Dendritic cell treated with granulocyte-macrophage colony-stimulating factor and Interleukin-4, amounts not matched to agents 40 ng/mL and 50 ng/mL, for 4 days (primary cell): ENCODE measurements around the gene FNBP1L.

Source experiments
- H3K27ac Mint-ChIP-seq: one replicate; pipeline ENCODE4 v1.8.0; 2022; ENCODE audit warnings: mild to moderate bottlenecking, mixed read lengths
- H3K27me3 Mint-ChIP-seq: one replicate; pipeline ENCODE4 v1.8.0; 2022; ENCODE audit warnings: mild to moderate bottlenecking, mixed read lengths
- H3K36me3 Mint-ChIP-seq: one replicate; pipeline ENCODE4 v1.8.0; 2022; ENCODE audit warnings: low read depth, mixed read lengths
- H3K4me1 Mint-ChIP-seq: one replicate; pipeline ENCODE4 v1.8.0; 2022; ENCODE audit warnings: low read depth, mixed read lengths
- H3K4me3 Mint-ChIP-seq: one replicate; pipeline ENCODE4 v1.8.0; 2022; ENCODE audit warnings: mild to moderate bottlenecking, moderate library complexity, mixed read lengths
- H3K9me3 Mint-ChIP-seq: one replicate; pipeline ENCODE4 v1.8.0; 2022; ENCODE audit warnings: mixed read lengths
- intact Hi-C: fragments of 100-400 bp; cut with micrococcal nuclease; formaldehyde crosslinking; loops from one replicate; pipeline ENCODE4 v1.15.0; 2022

The FNBP1L gene

GRCh38 chr1:93483200-93483599 lies 35.3 kb downstream of the FNBP1L start:
- H3K4me3 Mint-ChIP-seq, result no peak overlapping the region
- H3K4me1 Mint-ChIP-seq, result peaks cover 3% of the 10 kb centered on the region
- peaks cover 22% of the 10 kb centered on the region for H3K9me3 Mint-ChIP-seq
- intact Hi-C loops, result no loop called here
- H3K36me3 Mint-ChIP-seq, result peaks cover 13% of the 10 kb centered on the region
- no peaks in the 10 kb centered on the region for H3K27me3 Mint-ChIP-seq
- no peak overlapping the region for H3K27ac Mint-ChIP-seq

DNA sequence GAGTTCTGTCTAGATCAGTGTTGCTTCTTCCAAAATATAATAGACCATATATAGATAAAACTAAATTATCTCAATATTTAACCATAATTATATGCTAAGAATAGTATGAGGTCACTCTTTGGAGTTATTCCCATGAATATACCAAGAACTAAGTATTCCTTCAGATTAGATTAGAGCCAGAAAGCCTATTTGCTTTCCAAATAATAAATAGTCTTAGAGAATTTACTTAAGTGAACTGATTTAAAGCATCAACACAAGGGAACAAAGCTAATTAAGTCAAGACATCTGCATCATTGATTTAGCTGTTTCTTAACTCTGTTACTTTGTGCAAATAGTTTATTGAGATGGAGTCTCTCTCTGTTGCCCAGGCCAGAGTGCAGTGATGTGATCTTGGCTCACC lies 35.7 kb downstream of the FNBP1L start:
- peaks cover 9% of the 10 kb centered on the region for H3K36me3 Mint-ChIP-seq
- H3K27me3 Mint-ChIP-seq, result no peaks in the 10 kb centered on the region
- H3K9me3 Mint-ChIP-seq, result peaks cover 18% of the 10 kb centered on the region
- intact Hi-C loops, result no loop called here
- H3K4me1 Mint-ChIP-seq, result no peaks in the 10 kb centered on the region
- H3K4me3 Mint-ChIP-seq, result no peak overlapping the region
- no peak overlapping the region for H3K27ac Mint-ChIP-seq

GRCh38 chr1:93488207-93488606 lies 40.3 kb downstream of the FNBP1L start:
- Mint-ChIP-seq H3K27ac (no peak overlapping the region), H3K4me1 (peaks cover 8% of the 10 kb centered on the region), H3K4me3 (no peak overlapping the region), H3K27me3 (no peaks in the 10 kb centered on the region), H3K36me3 (no peaks in the 10 kb centered on the region), H3K9me3 (no peaks in the 10 kb centered on the region)
- intact Hi-C loops, result no loop called here

DNA sequence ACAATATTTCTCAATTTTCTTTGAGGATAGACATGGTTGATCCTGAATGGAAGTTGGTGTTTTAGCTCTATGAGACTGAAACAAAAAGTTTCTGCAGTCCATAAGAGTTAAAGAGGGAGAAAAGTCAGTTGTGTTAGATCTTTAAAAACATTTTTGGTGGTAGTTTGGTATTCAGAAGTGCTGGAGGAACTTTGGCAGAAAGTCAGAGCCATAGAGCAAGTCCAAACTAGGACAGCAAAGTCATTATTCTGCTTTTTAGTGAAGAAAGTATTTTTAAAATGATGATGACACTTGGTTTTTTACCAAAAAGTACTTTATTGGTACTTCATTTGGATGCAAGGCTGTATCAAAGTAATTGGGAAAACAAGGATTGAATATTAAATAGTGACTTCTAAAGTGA lies 41.8 kb downstream of the FNBP1L start:
- no peak overlapping the region for H3K27ac Mint-ChIP-seq
- intact Hi-C loops, result loop anchor here (10.0 kb wide), 1 partner anchor 55 kb away; no protein-coding TSS in a partner anchor
- no peaks in the 10 kb centered on the region for H3K9me3 Mint-ChIP-seq
- no peaks in the 10 kb centered on the region for H3K36me3 Mint-ChIP-seq
- no peaks in the 10 kb centered on the region for H3K27me3 Mint-ChIP-seq
- H3K4me1 Mint-ChIP-seq, result peaks cover 8% of the 10 kb centered on the region
- no peak overlapping the region for H3K4me3 Mint-ChIP-seq

DNA sequence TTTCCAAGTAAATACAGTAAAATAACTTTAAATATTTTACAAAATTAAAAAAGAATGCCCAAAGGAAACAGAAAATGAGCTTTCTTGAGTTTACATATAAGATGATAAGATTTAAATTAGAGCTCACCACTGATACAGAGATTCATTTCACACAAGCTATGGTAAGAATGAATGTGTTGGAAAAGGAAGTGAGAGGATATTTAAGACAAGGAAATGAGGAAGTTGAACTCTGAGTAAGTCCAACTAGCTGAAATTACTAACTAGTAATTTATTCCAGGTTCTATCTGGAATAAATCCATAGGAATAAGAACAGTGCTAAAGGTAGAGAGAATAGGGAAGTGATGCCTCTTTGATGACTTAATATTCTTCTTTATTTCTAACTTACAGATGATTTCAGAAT lies 42.4 kb downstream of the FNBP1L start:
- no peaks in the 10 kb centered on the region for H3K36me3 Mint-ChIP-seq

DNA sequence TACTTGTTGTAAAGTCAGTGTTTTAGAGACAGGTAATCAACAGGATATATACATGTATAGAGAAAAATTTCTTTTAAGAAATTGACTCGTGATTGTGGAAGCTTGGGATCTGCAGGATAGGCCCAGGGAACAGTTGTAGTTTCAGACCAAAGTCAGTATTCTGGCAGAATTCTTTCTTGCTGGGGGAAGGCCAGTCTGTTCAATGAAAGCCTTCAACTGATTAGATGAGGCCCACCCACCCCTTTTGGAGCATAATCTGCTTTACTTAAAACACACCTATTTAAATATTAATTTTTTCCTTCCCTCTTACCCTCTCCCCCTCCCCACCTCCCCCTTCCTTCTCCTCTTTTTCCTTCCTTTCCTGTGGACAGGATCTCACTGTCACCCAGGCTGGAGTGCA lies 48.0 kb downstream of the FNBP1L start:
- Mint-ChIP-seq H3K27ac (no peak overlapping the region), H3K4me3 (no peak overlapping the region), H3K27me3 (no peaks in the 10 kb centered on the region), H3K4me1 (no peaks in the 10 kb centered on the region), H3K9me3 (no peaks in the 10 kb centered on the region), H3K36me3 (no peaks in the 10 kb centered on the region)
- intact Hi-C loops, result loop anchor here (10.0 kb wide), 1 partner anchor 49 kb away; no protein-coding TSS in a partner anchor

More for the DNA sequence above, 42.4 kb downstream of the FNBP1L start:
- Mint-ChIP-seq H3K4me1 (peaks cover 8% of the 10 kb centered on the region), H3K27me3 (no peaks in the 10 kb centered on the region), H3K27ac (no peak overlapping the region), H3K4me3 (no peak overlapping the region), H3K9me3 (no peaks in the 10 kb centered on the region)
- intact Hi-C loops, result loop anchor here (10.0 kb wide), 1 partner anchor 54 kb away; no protein-coding TSS in a partner anchor

GRCh38 chr1:93496520-93496919 lies 48.6 kb downstream of the FNBP1L start:
- Mint-ChIP-seq H3K27me3 (no peaks in the 10 kb centered on the region), H3K4me3 (no peak overlapping the region), H3K36me3 (no peaks in the 10 kb centered on the region), H3K4me1 (no peaks in the 10 kb centered on the region), H3K27ac (no peak overlapping the region), H3K9me3 (no peaks in the 10 kb centered on the region)
- intact Hi-C loops, result loop anchor here (10.0 kb wide), 1 partner anchor 48 kb away; no protein-coding TSS in a partner anchor

DNA sequence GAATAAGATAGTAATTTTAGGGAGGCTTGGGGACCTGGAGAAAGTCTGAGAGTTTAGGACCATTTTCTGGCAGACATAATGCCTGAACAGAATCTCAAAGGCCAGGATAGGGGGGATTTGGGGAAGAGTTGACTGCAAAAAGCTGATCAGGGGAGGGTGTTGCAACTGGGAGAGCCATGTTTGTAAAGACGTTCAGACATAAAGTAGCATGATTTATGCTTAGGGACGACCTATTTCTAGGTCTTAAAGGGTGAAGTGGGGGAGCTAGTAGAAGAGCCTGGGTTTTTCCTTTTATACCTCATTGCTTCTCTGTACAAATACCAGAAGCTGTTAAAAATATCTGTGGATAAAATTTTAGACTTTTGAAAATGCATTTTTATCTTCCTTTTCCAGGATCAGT lies 51.2 kb downstream of the FNBP1L start:
- no peaks in the 10 kb centered on the region for H3K36me3 Mint-ChIP-seq
- H3K4me3 Mint-ChIP-seq, result no peak overlapping the region
- no peaks in the 10 kb centered on the region for H3K9me3 Mint-ChIP-seq
- no peaks in the 10 kb centered on the region for H3K4me1 Mint-ChIP-seq
- intact Hi-C loops, result loop anchor here (10.0 kb wide), 1 partner anchor 46 kb away; no protein-coding TSS in a partner anchor
- no peaks in the 10 kb centered on the region for H3K27me3 Mint-ChIP-seq
- no peak overlapping the region for H3K27ac Mint-ChIP-seq

DNA sequence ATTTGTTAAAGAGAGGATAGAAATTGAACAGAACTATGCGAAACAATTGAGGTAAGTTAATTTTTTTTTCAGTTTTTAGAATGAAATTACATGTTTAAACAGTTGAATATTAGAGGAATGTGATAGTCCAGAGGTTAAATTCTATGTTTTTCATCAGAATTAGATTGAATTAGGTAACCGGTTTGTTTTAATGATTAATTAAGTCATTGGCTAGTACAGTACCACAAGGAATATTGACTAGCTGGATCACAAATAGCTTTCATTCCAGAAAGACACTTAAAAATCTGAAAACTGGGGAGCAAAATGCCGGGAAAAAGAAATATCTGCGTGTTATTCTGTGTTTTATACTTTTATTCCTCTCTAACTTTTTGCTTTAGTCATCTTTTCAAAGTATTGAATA lies 51.6 kb downstream of the FNBP1L start:
- Mint-ChIP-seq H3K27me3 (no peaks in the 10 kb centered on the region), H3K4me1 (no peaks in the 10 kb centered on the region), H3K36me3 (no peaks in the 10 kb centered on the region), H3K27ac (no peak overlapping the region), H3K9me3 (no peaks in the 10 kb centered on the region), H3K4me3 (no peak overlapping the region)
- intact Hi-C loops, result loop anchor here (10.0 kb wide), 1 partner anchor 45 kb away; no protein-coding TSS in a partner anchor

DNA sequence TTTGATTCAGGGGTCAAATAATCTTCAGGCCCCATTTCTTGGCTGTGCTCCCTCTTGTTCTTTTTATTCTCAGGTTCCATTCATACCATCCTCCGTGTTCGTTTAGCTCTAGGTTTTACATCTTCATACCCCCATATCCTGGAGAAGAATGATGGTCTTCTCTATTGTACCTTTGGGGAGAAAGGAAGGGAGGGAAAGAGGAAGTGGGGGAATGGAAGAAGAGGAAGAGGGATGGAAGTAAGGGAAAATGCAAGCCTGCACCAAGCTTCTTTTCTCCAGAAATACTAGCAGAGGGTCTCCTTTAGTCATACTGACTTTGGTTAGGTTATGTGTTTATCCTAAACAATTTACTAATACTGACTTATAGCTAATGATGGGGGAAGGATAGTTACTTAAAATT lies 52.4 kb downstream of the FNBP1L start:
- no peaks in the 10 kb centered on the region for H3K27me3 Mint-ChIP-seq
- intact Hi-C loops, result no loop called here
- no peaks in the 10 kb centered on the region for H3K36me3 Mint-ChIP-seq
- H3K4me3 Mint-ChIP-seq, result no peak overlapping the region
- peaks cover 3% of the 10 kb centered on the region for H3K4me1 Mint-ChIP-seq
- H3K27ac Mint-ChIP-seq, result no peak overlapping the region
- H3K9me3 Mint-ChIP-seq, result no peaks in the 10 kb centered on the region

DNA sequence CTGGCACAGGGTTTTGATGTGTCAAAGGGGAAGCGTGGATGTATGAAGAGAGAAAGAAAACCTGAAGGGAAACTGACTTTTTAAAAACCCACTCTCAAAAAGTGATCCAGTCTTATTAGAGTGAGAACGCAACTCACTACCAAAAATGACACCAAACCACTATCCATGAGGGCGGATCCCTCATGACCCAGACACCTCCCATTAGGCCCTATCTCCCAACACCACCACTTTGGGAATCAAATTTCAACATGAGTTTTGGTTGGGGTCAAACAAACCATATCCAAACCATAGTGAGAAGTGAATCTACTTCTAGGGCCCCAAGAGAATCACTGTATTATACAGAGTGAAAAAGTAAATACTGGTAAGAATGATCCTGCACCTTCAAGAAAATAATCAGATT lies 53.5 kb downstream of the FNBP1L start:
- H3K9me3 Mint-ChIP-seq, result no peaks in the 10 kb centered on the region
- H3K36me3 Mint-ChIP-seq, result no peaks in the 10 kb centered on the region
- H3K27me3 Mint-ChIP-seq, result no peaks in the 10 kb centered on the region
- no peak overlapping the region for H3K27ac Mint-ChIP-seq
- intact Hi-C loops, result no loop called here
- peaks cover 5% of the 10 kb centered on the region for H3K4me1 Mint-ChIP-seq
- H3K4me3 Mint-ChIP-seq, result no peak overlapping the region

GRCh38 chr1:93501829-93502369 lies 54.0 kb downstream of the FNBP1L start:
- no peaks in the 10 kb centered on the region for H3K36me3 Mint-ChIP-seq
- no peak overlapping the region for H3K4me3 Mint-ChIP-seq
- intact Hi-C loops, result no loop called here
- no peak overlapping the region for H3K27ac Mint-ChIP-seq
- H3K4me1 Mint-ChIP-seq, result peaks cover 5% of the 10 kb centered on the region
- H3K27me3 Mint-ChIP-seq, result no peaks in the 10 kb centered on the region
- H3K9me3 Mint-ChIP-seq, result no peaks in the 10 kb centered on the region

GRCh38 chr1:93502571-93502970 lies 54.7 kb downstream of the FNBP1L start:
- H3K4me1 Mint-ChIP-seq, result peaks cover 5% of the 10 kb centered on the region
- H3K9me3 Mint-ChIP-seq, result no peaks in the 10 kb centered on the region
- H3K36me3 Mint-ChIP-seq, result no peaks in the 10 kb centered on the region
- H3K27ac Mint-ChIP-seq, result no peak overlapping the region
- no peak overlapping the region for H3K4me3 Mint-ChIP-seq
- intact Hi-C loops, result no loop called here
- H3K27me3 Mint-ChIP-seq, result no peaks in the 10 kb centered on the region

GRCh38 chr1:93503163-93503562 lies 55.2 kb downstream of the FNBP1L start:
- Mint-ChIP-seq H3K4me1 (peaks cover 5% of the 10 kb centered on the region), H3K27ac (no peak overlapping the region)

GRCh38 chr1:93503816-93504215 lies 55.9 kb downstream of the FNBP1L start:
- intact Hi-C loops, result no loop called here
- Mint-ChIP-seq H3K36me3 (no peaks in the 10 kb centered on the region), H3K4me3 (no peak overlapping the region), H3K4me1 (peaks cover 5% of the 10 kb centered on the region), H3K27me3 (no peaks in the 10 kb centered on the region), H3K27ac (no peak overlapping the region), H3K9me3 (no peaks in the 10 kb centered on the region)

More at GRCh38 chr1:93503163-93503562, 55.2 kb downstream of the FNBP1L start:
- H3K4me3 Mint-ChIP-seq, result no peak overlapping the region
- no peaks in the 10 kb centered on the region for H3K36me3 Mint-ChIP-seq
- intact Hi-C loops, result no loop called here
- no peaks in the 10 kb centered on the region for H3K9me3 Mint-ChIP-seq
- no peaks in the 10 kb centered on the region for H3K27me3 Mint-ChIP-seq
